ENCODE results near the gene ANXA2R.

The ANXA2R gene

DNA sequence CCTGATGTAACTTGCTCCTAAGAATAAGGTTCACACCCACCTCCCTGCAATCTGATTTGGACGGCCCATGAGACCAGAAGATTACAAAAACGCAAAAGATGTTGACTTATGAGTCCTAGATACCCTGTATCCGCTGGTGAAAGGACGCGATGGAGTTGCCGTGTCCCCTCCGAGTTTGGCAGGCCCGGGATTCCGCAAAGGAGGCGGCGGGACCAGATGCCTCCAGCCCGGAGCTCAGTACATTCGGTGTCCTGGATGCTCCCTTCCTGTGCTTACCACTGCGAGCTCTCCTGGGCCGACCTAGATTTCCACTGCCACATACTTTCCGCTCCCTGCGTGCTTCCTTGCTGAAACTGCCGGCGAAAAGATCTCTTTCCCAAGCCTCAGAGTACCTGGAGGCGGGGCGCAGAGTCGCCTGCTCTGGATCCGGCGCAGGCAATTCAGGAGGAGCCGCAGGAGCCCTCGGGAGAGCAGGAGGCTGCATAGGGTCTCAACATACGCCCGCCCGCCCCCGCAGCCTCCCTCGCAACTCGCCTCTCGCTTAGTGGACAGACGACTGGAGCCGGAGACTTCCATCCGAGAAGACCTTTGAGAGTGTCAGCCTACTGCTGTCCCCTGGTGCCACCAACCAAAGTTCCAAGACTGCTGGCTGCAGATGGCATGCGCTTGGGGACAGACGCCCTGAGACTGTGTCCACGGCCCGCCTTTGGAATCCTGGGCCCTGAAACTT is 39.8 kb downstream of the ANXA2R start:
- TF ChIP-seq PKNOX1 (IDR thresholded peaks at IDR 0.05) (no peak), LEF1 (IDR thresholded peaks at IDR 0.05; ENCODE audit: borderline replicate concordance) (no peak), SUZ12 (IDR thresholded peaks at IDR 0.05) (no peak), BHLHE40 (IDR thresholded peaks at IDR 0.05; ENCODE audit: borderline replicate concordance) (no peak), CTBP1 (IDR thresholded peaks at IDR 0.05; ENCODE audit: borderline replicate concordance) (no peak)
- ChIA-PET POLR2A (interaction anchor here (1.6 to 1.7 kb wide), 2 partner anchors 17 to 39 kb away, joined by 3 to 5 read pairs; partner anchors contain the start of gene ANXA2R), CTCF (no interaction called here)
- DNase-seq (ENCODE audit: extremely low spot score) = no peak

GRCh38 chr5:42995360-42995751 is 44.8 kb downstream of the ANXA2R start:
- no peak for DNase-seq (ENCODE audit: extremely low spot score)
- TF ChIP-seq FOXM1 (IDR thresholded peaks at IDR 0.05; ENCODE audit: borderline replicate concordance) = no peak
- TF ChIP-seq FOXK2 (IDR thresholded peaks at IDR 0.05) = no peak
- TF ChIP-seq ELF4 (IDR thresholded peaks at IDR 0.05) = no peak
- TF ChIP-seq SP1 (IDR thresholded peaks at IDR 0.05) = no peak
- TF ChIP-seq PKNOX1 (IDR thresholded peaks at IDR 0.05) = no peak
- TF ChIP-seq NFRKB (IDR thresholded peaks at IDR 0.05) = no peak
- TF ChIP-seq LEF1 (IDR thresholded peaks at IDR 0.05; ENCODE audit: borderline replicate concordance) = no peak
- TF ChIP-seq L3MBTL2 (conservative IDR thresholded peaks at IDR 0.05) = no peak
- no peak for TF ChIP-seq BHLHE40 (IDR thresholded peaks at IDR 0.05; ENCODE audit: borderline replicate concordance)
- ChIA-PET POLR2A (interaction anchor here (1.0 to 1.9 kb wide), 7 partner anchors 12 to 489 kb away, joined by 3 to 11 read pairs (median 4); partner anchors contain the start of genes ANXA2R and TMEM267), CTCF (interaction anchor here (1.9 kb wide), 1 partner anchor 46 kb away, joined by 4 read pairs; no protein-coding TSS in a partner anchor)

GRCh38 chr5:42994555-42995359 is 45.4 kb downstream of the ANXA2R start:
- peak; percentile 75 for DNase-seq (ENCODE audit: extremely low spot score)
- ChIA-PET POLR2A (interaction anchor here (0.7 to 1.9 kb wide), 9 partner anchors 13 to 489 kb away, joined by 3 to 11 read pairs (median 4); partner anchors contain the start of genes ANXA2R and TMEM267), CTCF (interaction anchor here (0.6 to 1.4 kb wide), 4 partner anchors 13 to 85 kb away, joined by 3 to 5 read pairs (median 4); no protein-coding TSS in a partner anchor)
- TF ChIP-seq BHLHE40 (IDR thresholded peaks at IDR 0.05; ENCODE audit: borderline replicate concordance) (no peak), LEF1 (IDR thresholded peaks at IDR 0.05; ENCODE audit: borderline replicate concordance) (no peak), TARDBP (IDR thresholded peaks at IDR 0.05) (no peak), ZNF384 (IDR thresholded peaks at IDR 0.05) (no peak), HDGF (IDR thresholded peaks at IDR 0.05; ENCODE audit: borderline replicate concordance) (no peak), SUZ12 (IDR thresholded peaks at IDR 0.05) (no peak), ELF4 (IDR thresholded peaks at IDR 0.05) (peak; percentile 11; the same call in 1 of the 2 replicates), L3MBTL2 (conservative IDR thresholded peaks at IDR 0.05) (0 out of 2 replicates have a peak, but pooled peaks have one; percentile 31), SP1 (IDR thresholded peaks at IDR 0.05) (no peak), NFRKB (IDR thresholded peaks at IDR 0.05) (no peak), FOXA1 (IDR thresholded peaks at IDR 0.05) (no peak)

- ChIA-PET POLR2A (interaction anchor here (0.7 to 1.9 kb wide), 4 partner anchors 14 to 49 kb away, joined by 3 to 11 read pairs (median 5); no protein-coding TSS in a partner anchor), CTCF (interaction anchor here (0.6 to 1.4 kb wide), 4 partner anchors 14 to 84 kb away, joined by 3 to 5 read pairs (median 4); no protein-coding TSS in a partner anchor)
Measured at GRCh38 chr5:42994246-42994554, 45.9 kb downstream of the ANXA2R start.

More at GRCh38 chr5:42994246-42994554, 45.9 kb downstream of the ANXA2R start:
- TF ChIP-seq BHLHE40 (IDR thresholded peaks at IDR 0.05; ENCODE audit: borderline replicate concordance) (no peak), FOXK2 (IDR thresholded peaks at IDR 0.05) (no peak), ZNF384 (IDR thresholded peaks at IDR 0.05) (no peak), HDGF (IDR thresholded peaks at IDR 0.05; ENCODE audit: borderline replicate concordance) (no peak), NFRKB (IDR thresholded peaks at IDR 0.05) (no peak), FOXM1 (IDR thresholded peaks at IDR 0.05; ENCODE audit: borderline replicate concordance) (no peak), L3MBTL2 (conservative IDR thresholded peaks at IDR 0.05) (no peak), FOXA1 (IDR thresholded peaks at IDR 0.05) (no peak), SP1 (IDR thresholded peaks at IDR 0.05) (no peak), CTBP1 (IDR thresholded peaks at IDR 0.05; ENCODE audit: borderline replicate concordance) (no peak), LEF1 (IDR thresholded peaks at IDR 0.05; ENCODE audit: borderline replicate concordance) (no peak), SUZ12 (IDR thresholded peaks at IDR 0.05) (no peak), ARNT (IDR thresholded peaks at IDR 0.05) (no peak), ELF4 (IDR thresholded peaks at IDR 0.05) (no peak), PKNOX1 (IDR thresholded peaks at IDR 0.05) (no peak), TARDBP (IDR thresholded peaks at IDR 0.05) (no peak)
- no peak for DNase-seq (ENCODE audit: extremely low spot score)
